NCI-H345 treated with DMSO at 0.1 percent for 48 hours (cell line): Measurements from ENCODE around the gene EBLN1.

Experiments used
- DNase-seq: peaks from one replicate; lab custom pipeline; 2025; ENCODE audit not compliant: unreplicated experiment; lab: John Stamatoyannopoulos, UW

Gene EBLN1

GRCh38 chr10:22217842-22218241, at the start of gene EBLN1:
TSS of gene EBLN1 (minus strand) at chr10:22218015. CDS start at chr10:22209983, 8,032 bp downstream.
- no peak for DNase-seq

GRCh38 chr10:22265839-22266537, 48.2 kb upstream of the EBLN1 start:
- DNase-seq, result no peak

GRCh38 chr10:22263106-22263505, 45.3 kb upstream of the EBLN1 start:
- DNase-seq, result no peak

GRCh38 chr10:22259280-22259679, 41.5 kb upstream of the EBLN1 start:
- no peak for DNase-seq

GRCh38 chr10:22258471-22258870, 40.7 kb upstream of the EBLN1 start:
- no peak for DNase-seq

- DNase-seq, result no peak
Measured at GRCh38 chr10:22253580-22253882, 35.7 kb upstream of the EBLN1 start.

GRCh38 chr10:22252801-22253579, 35.2 kb upstream of the EBLN1 start:
- DNase-seq, result no peak

- no peak for DNase-seq
Measured at GRCh38 chr10:22252224-22252800, 34.5 kb upstream of the EBLN1 start.

GRCh38 chr10:22251751-22252223, 34.0 kb upstream of the EBLN1 start:
- DNase-seq, result peak; percentile 15

- DNase-seq, result peak; percentile 26
Measured at GRCh38 chr10:22250897-22251660, 33.3 kb upstream of the EBLN1 start.

GRCh38 chr10:22247636-22248035, 29.8 kb upstream of the EBLN1 start:
- DNase-seq, result no peak

- no peak for DNase-seq
Measured at GRCh38 chr10:22246680-22247391, 29.0 kb upstream of the EBLN1 start.

- no peak for DNase-seq
Measured at GRCh38 chr10:22245567-22245966, 27.8 kb upstream of the EBLN1 start.

GRCh38 chr10:22244855-22245254, 27.0 kb upstream of the EBLN1 start:
- DNase-seq, result no peak

- no peak for DNase-seq
Measured at GRCh38 chr10:22244001-22244400, 26.2 kb upstream of the EBLN1 start.

GRCh38 chr10:22243321-22243720, 25.5 kb upstream of the EBLN1 start:
- no peak for DNase-seq

GRCh38 chr10:22231260-22231659, 13.4 kb upstream of the EBLN1 start:
- no peak for DNase-seq

GRCh38 chr10:22230158-22230833, 12.5 kb upstream of the EBLN1 start:
- DNase-seq, result peak; percentile 68

- no peak for DNase-seq
Measured at GRCh38 chr10:22229802-22230157, 12.0 kb upstream of the EBLN1 start.
